ENCODE measurements around the gene TMEM82. TPM values are rescaled to one million over a fixed set of nuclear protein-coding genes. Genes with fewer than 3 reads are reported as not detected.

TMEM82 gene
- total and polyA plus RNA-seq, 12 donors, result not detected

DNA sequence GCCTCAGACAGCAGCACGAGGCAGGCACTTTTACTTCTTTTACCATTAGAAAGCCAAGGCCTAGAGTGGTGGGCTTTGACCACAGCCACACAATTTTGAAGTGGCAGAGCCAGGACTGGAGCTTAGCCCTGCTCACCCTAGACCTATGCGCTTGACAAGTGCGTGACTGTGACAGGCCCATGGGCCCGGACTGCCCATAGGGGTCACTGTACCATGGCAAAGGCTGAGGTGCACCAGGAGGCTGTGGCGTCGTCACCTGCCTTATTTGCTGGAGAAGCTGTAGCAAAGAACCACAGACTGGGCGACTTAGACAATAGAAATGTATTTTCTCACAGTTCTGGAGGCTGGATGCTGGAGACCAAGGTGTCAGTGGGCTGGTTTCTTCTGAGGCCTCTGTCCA, 2.6 kb upstream of the TMEM82 start:
- DNase-seq (no peak), ATAC-seq (no peak)
- TF ChIP-seq, protein P1, sequence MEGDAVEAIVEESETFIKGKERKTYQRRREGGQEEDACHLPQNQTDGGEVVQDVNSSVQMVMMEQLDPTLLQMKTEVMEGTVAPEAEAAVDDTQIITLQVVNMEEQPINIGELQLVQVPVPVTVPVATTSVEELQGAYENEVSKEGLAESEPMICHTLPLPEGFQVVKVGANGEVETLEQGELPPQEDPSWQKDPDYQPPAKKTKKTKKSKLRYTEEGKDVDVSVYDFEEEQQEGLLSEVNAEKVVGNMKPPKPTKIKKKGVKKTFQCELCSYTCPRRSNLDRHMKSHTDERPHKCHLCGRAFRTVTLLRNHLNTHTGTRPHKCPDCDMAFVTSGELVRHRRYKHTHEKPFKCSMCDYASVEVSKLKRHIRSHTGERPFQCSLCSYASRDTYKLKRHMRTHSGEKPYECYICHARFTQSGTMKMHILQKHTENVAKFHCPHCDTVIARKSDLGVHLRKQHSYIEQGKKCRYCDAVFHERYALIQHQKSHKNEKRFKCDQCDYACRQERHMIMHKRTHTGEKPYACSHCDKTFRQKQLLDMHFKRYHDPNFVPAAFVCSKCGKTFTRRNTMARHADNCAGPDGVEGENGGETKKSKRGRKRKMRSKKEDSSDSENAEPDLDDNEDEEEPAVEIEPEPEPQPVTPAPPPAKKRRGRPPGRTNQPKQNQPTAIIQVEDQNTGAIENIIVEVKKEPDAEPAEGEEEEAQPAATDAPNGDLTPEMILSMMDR (IDR thresholded peaks at IDR 0.05), result peak in 4 of 9 donors; percentile 10 to 21 (median 14)
- Histone ChIP-seq H3K36me3 (peaks cover 0 to 11% (median under 1%) of the 10 kb centered on the region in 9 donors), H3K4me1 (peaks cover 4 to 40% (median 21%) of the 10 kb centered on the region in 9 donors), H3K27me3 (no peaks in the 10 kb centered on the region), H3K9me3 (no peaks in the 10 kb centered on the region), H3K4me3 (no peak overlapping the region), H3K27ac (peak overlapping the region in 1 of 10 donors; percentile 47)
- intact Hi-C loops (cut with DNase I), result loop anchor here in 8 of 10 donors (2.0 to 10.0 kb wide), 5 partner anchors 55 to 145 kb away; partner anchors contain the start of gene PLEKHM2 (in 1 of the 8)
- 90% methylated on average over 7 of the region's 7 CpGs for WGBS, 2 donors

- Histone ChIP-seq H3K9me3 (no peaks in the 10 kb centered on the region), H3K4me3 (no peak overlapping the region), H3K27ac (no peak overlapping the region), H3K27me3 (no peaks in the 10 kb centered on the region), H3K36me3 (peaks cover 0 to 6% (median 0%) of the 10 kb centered on the region in 9 donors), H3K4me1 (peaks cover 4 to 28% (median 11%) of the 10 kb centered on the region in 9 donors)
- DNase-seq (peak; percentile 64 to 78), ATAC-seq (peak; percentile 62 to 82 (median 76))
- WGBS, 2 donors, result 59 to 60% methylated on average over 27 of the region's 27 CpGs
- TF ChIP-seq, protein P1 (IDR thresholded peaks at IDR 0.05), result peak; percentile 57 to 86 (median 78)
- intact Hi-C loops (cut with DNase I), result loop anchor here in 8 of 10 donors (2.0 to 10.0 kb wide), 4 partner anchors 79 to 146 kb away; no protein-coding TSS in a partner anchor
These were observed 1.1 kb upstream of the TMEM82 start for GRCh38 chr1:15740924-15741850.

- no peak overlapping the region for H3K4me3 ChIP-seq
- H3K27me3 ChIP-seq, result no peaks in the 10 kb centered on the region
- DNase-seq (no peak), ATAC-seq (no peak)
- H3K9me3 ChIP-seq, result no peaks in the 10 kb centered on the region
- 78 to 88% methylated on average over 28 to 30 of the region's 30 CpGs for WGBS, 2 donors
- intact Hi-C loops (cut with DNase I), result loop anchor here in 7 of 10 donors (5.0 to 10.0 kb wide), 3 partner anchors 82 to 149 kb away; no protein-coding TSS in a partner anchor
- TF ChIP-seq, protein P1 (IDR thresholded peaks at IDR 0.05), result no peak
- peaks cover 0 to 10% (median 2%) of the 10 kb centered on the region in 9 donors for H3K4me1 ChIP-seq
- H3K27ac ChIP-seq, result no peak overlapping the region
- peaks cover 0 to 5% (median 0%) of the 10 kb centered on the region in 9 donors for H3K36me3 ChIP-seq
These were observed 1.9 kb downstream of the TMEM82 start for GRCh38 chr1:15744122-15744679.

GRCh38 chr1:15747378-15747777, 5.1 kb downstream of the TMEM82 start:
- WGBS, 2 donors, result 56 to 62% methylated on average over 8 of the region's 8 CpGs
- no peak overlapping the region for H3K4me3 ChIP-seq
- H3K27ac ChIP-seq, result no peak overlapping the region
- ATAC-seq (no peak), DNase-seq (no peak)
- H3K9me3 ChIP-seq, result no peaks in the 10 kb centered on the region
- H3K4me1 ChIP-seq, result peaks cover 0 to 16% (median 9%) of the 10 kb centered on the region in 9 donors
- intact Hi-C loops (cut with DNase I), result loop anchor here in 4 of 10 donors (10.0 kb wide), 1 partner anchor 153 kb away; no protein-coding TSS in a partner anchor
- H3K36me3 ChIP-seq, result no peaks in the 10 kb centered on the region
- H3K27me3 ChIP-seq, result no peaks in the 10 kb centered on the region
- TF ChIP-seq, protein P1 (IDR thresholded peaks at IDR 0.05), result no peak

Data from heart right ventricle (tissue), 16 donors.